Endothelial cell of umbilical vein (primary cell): ENCODE data around the gene ASPSCR1. TPM values are rescaled to one million over a fixed set of nuclear protein-coding genes. Genes with fewer than 3 reads are reported as not detected.

ENCODE experiments used
- BruUV-seq: library from RNA; stranded (reverse); fragments of 400-500 nt; replicated peaks from 2 replicates; lab custom pipeline; 2021; lab: Mats Ljungman, UMichigan
- CTCF ChIA-PET: fragments of 300-600, 350-600 bp; sonication (Branson Sonifier 250); formaldehyde crosslinking; loops from one replicate; lab custom pipeline; 2021; ENCODE audit warnings: antibody characterized with exemption, inconsistent platforms; lab: Charles Lee
- POLR2A ChIA-PET: fragments of 300-600, 350-600 bp; sonication (Branson Sonifier 250); formaldehyde crosslinking; loops from one replicate; lab custom pipeline; 2021; ENCODE audit warnings: antibody characterized with exemption, inconsistent platforms; lab: Charles Lee
- DNase-seq: peaks from one replicate; pipeline ENCODE4 v3.0.0-alpha.2; 2011; ENCODE audit warnings: low read depth, low spot score
- FAIRE-seq: peaks from 2 replicates; lab custom pipeline; 2011; peaks lifted over from hg19 to GRCh38; lab: Jason Lieb, UNC
- H2AFZ ChIP-seq: 2 replicates; pipeline ENCODE4 v1.6.0; 2012; ENCODE audit warnings: low read depth, low read length, control low read depth, inconsistent platforms
- H3K27ac ChIP-seq: 2 replicates; pipeline ENCODE4 v1.5.1; 2011; ENCODE audit warnings: low read depth, mild to moderate bottlenecking, control low read depth, low read length, moderate library complexity; ENCODE audit not compliant: insufficient read depth
- H3K27me3 ChIP-seq, 2 experiments: 2 replicates each; pipeline versions ENCODE4 v1.6.0 to v1.6.1; 2011; ENCODE audit warnings: low read length in 2 of 2, mixed read lengths in 1 of 2; ENCODE audit not compliant: control insufficient read depth in 2 of 2, insufficient read depth in 2 of 2
- H3K36me3 ChIP-seq, 2 experiments: 2 replicates in 1 of 2; 3 replicates in 1 of 2; pipeline ENCODE4 v1.5.1; 2011; ENCODE audit warnings: low read length in 2 of 2, mild to moderate bottlenecking in 1 of 2, moderate library complexity in 1 of 2; ENCODE audit not compliant: control insufficient read depth in 2 of 2, insufficient read depth in 2 of 2; ENCODE audit errors: extremely low read depth in 1 of 2
- H3K4me1 ChIP-seq: 3 replicates; pipeline ENCODE4 v1.5.1; 2011; ENCODE audit warnings: mild to moderate bottlenecking, low read length; ENCODE audit not compliant: control insufficient read depth, insufficient read depth; ENCODE audit errors: extremely low read depth
- H3K4me2 ChIP-seq: 2 replicates; pipeline ENCODE4 v1.6.1; 2011; ENCODE audit warnings: low read length, control low read depth, mixed read lengths; ENCODE audit not compliant: insufficient read depth
- H3K4me3 ChIP-seq, 3 experiments: fragments of 200-600 bp in 1 of 3; sonication (generic), shearing (Covaris generic) in 1 of 3; replicated peaks in 1 of 3; 2 replicates each; pipeline ENCODE4 v1.5.1; 2011 to 2016; ENCODE audit warnings: control low read depth in 3 of 3, low read length in 3 of 3, mild to moderate bottlenecking in 2 of 3, inconsistent platforms in 1 of 3, low read depth in 1 of 3, moderate library complexity in 1 of 3; ENCODE audit not compliant: insufficient read depth in 1 of 3
- H3K79me2 ChIP-seq: 2 replicates; pipeline ENCODE4 v1.6.0; 2012; ENCODE audit warnings: low read length, inconsistent platforms; ENCODE audit not compliant: control insufficient read depth, insufficient read depth
- H3K9ac ChIP-seq: replicated peaks from 2 replicates; pipeline ENCODE3; 2011; ENCODE audit warnings: low read length, control low read depth; ENCODE audit not compliant: insufficient read depth; ENCODE audit errors: extremely low read depth
- H3K9me1 ChIP-seq: replicated peaks from 3 replicates; pipeline ENCODE4 v1.6.0; 2011; ENCODE audit warnings: mild to moderate bottlenecking, low read length; ENCODE audit not compliant: control insufficient read depth, insufficient read depth; ENCODE audit errors: extremely low read depth
- H3K9me3 ChIP-seq: replicated peaks from 2 replicates; pipeline ENCODE4 v1.5.1; 2012; ENCODE audit warnings: low read length, inconsistent platforms; ENCODE audit not compliant: control insufficient read depth, insufficient read depth
- H4K20me1 ChIP-seq: replicated peaks from 2 replicates; pipeline ENCODE3; 2011; ENCODE audit warnings: mild to moderate bottlenecking, low read length; ENCODE audit not compliant: control insufficient read depth, insufficient read depth; ENCODE audit errors: extremely low read depth
- EZH2 ChIP-seq: IDR thresholded peaks from 2 replicates; pipeline ENCODE4 v1.6.1; 2012; ENCODE audit warnings: borderline replicate concordance, low read depth, mild to moderate bottlenecking, moderate library complexity, low read length, inconsistent platforms; ENCODE audit not compliant: severe bottlenecking
- FOS ChIP-seq: IDR thresholded peaks from 2 replicates; pipeline ENCODE4 v1.6.1; 2011; ENCODE audit warnings: mild to moderate bottlenecking, low read length, moderate library complexity, borderline replicate concordance; ENCODE audit not compliant: insufficient read depth
- GATA2 ChIP-seq: IDR thresholded peaks from 2 replicates; pipeline ENCODE4 v1.7.0; 2011; ENCODE audit warnings: low read depth, mild to moderate bottlenecking, moderate library complexity, mixed read lengths, low read length; ENCODE audit not compliant: insufficient read length, insufficient read depth
- MYC ChIP-seq: IDR thresholded peaks from one replicate; pipeline ENCODE4 v1.6.1; 2011; ENCODE audit warnings: mild to moderate bottlenecking, low read depth, low read length
- POLR2A ChIP-seq: IDR thresholded peaks from 2 replicates; pipeline ENCODE4 v1.6.1; 2012; ENCODE audit warnings: low read depth, mild to moderate bottlenecking, control low read depth, low read length
- POLR2AphosphoS5 ChIP-seq: IDR thresholded peaks from 2 replicates; pipeline ENCODE4 v1.6.1; 2012; ENCODE audit warnings: low read depth, mild to moderate bottlenecking, control low read depth, low read length, moderate library complexity; ENCODE audit not compliant: insufficient read depth
- dilution Hi-C: fragments of 300-500 bp; cut with MboI; formaldehyde crosslinking; loops from one replicate; pipeline ENCODE4 v1.15.0; 2019; ENCODE audit warnings: low sequenced_read_pairs; ENCODE audit not compliant: extremely low pct_ligation_motif_present
- intact Hi-C: fragments of 100-400 bp; cut with micrococcal nuclease; formaldehyde crosslinking; loops from one replicate; pipeline ENCODE4 v1.10.0; 2022
- polyA plus RNA-seq, 4 experiments: library from polyadenylated mRNA; depleted of rRNA in 3 of 4; stranded (reverse) in 3 of 4; unstranded in 1 of 4; fragments of >200 nt; gene quantifications; 2 replicates each; pipeline versions ENCODE4 v1.2.1 to v1.2.3, GENCODE V29; 2011 to 2012; ENCODE audit warnings: missing spikeins in 1 of 4
- total RNA-seq: library from RNA; stranded (reverse); gene quantifications from 2 replicates; pipeline ENCODE4 v1.2.3, GENCODE V29; 2021
- TF ChIP-seq, protein P1 (sequence below), 2 donors: IDR thresholded peaks; 1 replicate in 1 of 2; 2 replicates in 1 of 2; pipeline ENCODE4 v1.5.1; 2011; ENCODE audit warnings: low read length in 2 of 2, mild to moderate bottlenecking in 2 of 2, moderate library complexity in 2 of 2, control low read depth in 1 of 2, inconsistent platforms in 1 of 2, low read depth in 1 of 2; ENCODE audit not compliant: insufficient read depth in 1 of 2; ENCODE audit errors: extremely low read depth in 1 of 2
- TF ChIP-seq, protein P2 (sequence below): IDR thresholded peaks from 2 replicates; pipeline ENCODE4 v1.6.1; 2011; ENCODE audit not compliant: insufficient read depth, insufficient read length

The ASPSCR1 gene
- total and polyA plus RNA-seq, 2 donors (not counting 3 experiments of a cell fraction or from before 2014, with no cell fraction given): 24.8 to 36.5 TPM

DNA sequence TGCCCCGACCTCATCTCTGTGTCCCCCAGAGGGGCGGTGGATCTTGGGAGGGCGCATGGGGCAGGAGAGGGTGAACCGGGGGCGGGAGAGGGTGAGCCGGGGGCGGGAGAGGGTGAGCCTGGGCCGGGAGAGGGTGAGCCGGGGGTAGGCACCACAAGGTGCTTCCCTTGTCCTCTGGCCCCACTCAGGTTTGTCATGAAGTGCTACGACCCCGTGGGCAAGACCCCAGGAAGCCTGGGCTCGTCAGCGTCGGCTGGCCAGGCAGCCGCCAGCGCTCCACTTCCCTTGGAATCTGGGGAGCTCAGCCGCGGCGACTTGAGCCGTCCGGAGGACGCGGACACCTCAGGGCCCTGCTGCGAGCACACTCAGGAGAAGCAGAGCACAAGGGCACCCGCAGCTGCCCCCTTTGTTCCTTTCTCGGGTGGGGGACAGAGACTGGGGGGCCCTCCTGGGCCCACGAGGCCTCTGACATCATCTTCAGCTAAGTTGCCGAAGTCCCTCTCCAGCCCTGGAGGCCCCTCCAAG lies 18.9 kb downstream of the ASPSCR1 start:
- no peak overlapping the region for H3K27ac ChIP-seq
- no peaks in the 10 kb centered on the region for H4K20me1 ChIP-seq
- no TSS peak for BruUV-seq
- no peak overlapping the region for H3K4me3 ChIP-seq
- no peaks in the 10 kb centered on the region for H3K79me2 ChIP-seq
- H3K9me1 ChIP-seq: no peaks in the 10 kb centered on the region
- ChIA-PET POLR2A (no interaction called here), CTCF (interaction anchor here (1.2 to 2.0 kb wide), 3 partner anchors 24 to 37 kb away, joined by 3 to 12 read pairs (median 8); no protein-coding TSS in a partner anchor)
- H3K27me3 ChIP-seq: no peaks in the 10 kb centered on the region
- no peak overlapping the region for H3K4me2 ChIP-seq
- no peak overlapping the region for H3K9ac ChIP-seq
- H3K4me1 ChIP-seq: peaks cover 2% of the 10 kb centered on the region
- intact Hi-C loops: no loop called here
- dilution Hi-C loops: no loop called here
- FAIRE-seq: no peak
- no peaks in the 10 kb centered on the region for H3K9me3 ChIP-seq
- H2AFZ ChIP-seq: no peak overlapping the region
- no peak for DNase-seq
- no peaks in the 10 kb centered on the region for H3K36me3 ChIP-seq
- TF ChIP-seq POLR2AphosphoS5 (no peak), POLR2A (no peak), GATA2 (no peak)
- TF ChIP-seq, protein P1, sequence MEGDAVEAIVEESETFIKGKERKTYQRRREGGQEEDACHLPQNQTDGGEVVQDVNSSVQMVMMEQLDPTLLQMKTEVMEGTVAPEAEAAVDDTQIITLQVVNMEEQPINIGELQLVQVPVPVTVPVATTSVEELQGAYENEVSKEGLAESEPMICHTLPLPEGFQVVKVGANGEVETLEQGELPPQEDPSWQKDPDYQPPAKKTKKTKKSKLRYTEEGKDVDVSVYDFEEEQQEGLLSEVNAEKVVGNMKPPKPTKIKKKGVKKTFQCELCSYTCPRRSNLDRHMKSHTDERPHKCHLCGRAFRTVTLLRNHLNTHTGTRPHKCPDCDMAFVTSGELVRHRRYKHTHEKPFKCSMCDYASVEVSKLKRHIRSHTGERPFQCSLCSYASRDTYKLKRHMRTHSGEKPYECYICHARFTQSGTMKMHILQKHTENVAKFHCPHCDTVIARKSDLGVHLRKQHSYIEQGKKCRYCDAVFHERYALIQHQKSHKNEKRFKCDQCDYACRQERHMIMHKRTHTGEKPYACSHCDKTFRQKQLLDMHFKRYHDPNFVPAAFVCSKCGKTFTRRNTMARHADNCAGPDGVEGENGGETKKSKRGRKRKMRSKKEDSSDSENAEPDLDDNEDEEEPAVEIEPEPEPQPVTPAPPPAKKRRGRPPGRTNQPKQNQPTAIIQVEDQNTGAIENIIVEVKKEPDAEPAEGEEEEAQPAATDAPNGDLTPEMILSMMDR (IDR thresholded peaks at IDR 0.05; ENCODE audit: extremely low read depth in 1 of 2, insufficient read depth in 1 of 2, low read depth in 1 of 2, low read length in 2 of 2): no peak

DNA sequence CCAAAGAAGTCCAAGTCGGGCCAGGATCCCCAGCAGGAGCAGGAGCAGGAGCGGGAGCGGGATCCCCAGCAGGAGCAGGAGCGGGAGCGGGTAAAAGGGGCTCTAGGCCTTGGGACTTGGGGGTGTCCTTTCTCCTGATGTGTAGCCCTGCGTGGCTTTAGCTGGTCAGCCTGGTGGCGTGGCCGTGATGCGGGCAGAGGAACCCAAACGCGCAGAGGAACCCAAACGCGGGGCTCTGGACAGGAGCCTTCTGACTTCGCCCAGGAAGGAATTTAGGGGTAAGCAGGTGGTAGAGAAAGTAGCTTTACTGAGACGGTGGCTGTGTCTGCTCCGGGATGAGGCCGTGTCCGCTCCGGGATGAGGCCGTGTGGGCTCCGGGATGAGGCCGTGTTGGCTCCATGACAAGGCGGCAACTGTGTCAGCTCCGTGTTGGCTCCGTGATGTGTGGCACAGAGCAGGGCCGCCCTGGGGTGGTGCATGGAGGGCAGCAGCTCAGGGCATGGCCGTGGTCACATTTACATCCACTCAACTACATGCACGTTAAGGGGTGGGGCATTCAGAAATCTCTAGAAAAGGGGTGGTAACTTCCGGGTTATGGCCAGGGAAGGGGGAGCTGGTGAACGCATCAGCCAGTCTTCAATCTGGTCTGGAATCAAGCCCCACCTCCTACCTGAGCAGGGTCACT lies 19.5 kb downstream of the ASPSCR1 start:
- no TSS peak for BruUV-seq
- ChIA-PET CTCF (interaction anchor here (1.2 to 2.0 kb wide), 3 partner anchors 23 to 37 kb away, joined by 3 to 12 read pairs (median 8); no protein-coding TSS in a partner anchor), POLR2A (no interaction called here)
- Histone ChIP-seq H3K4me1 (peaks cover 2% of the 10 kb centered on the region), H3K36me3 (no peaks in the 10 kb centered on the region), H2AFZ (no peak overlapping the region), H3K9me1 (no peaks in the 10 kb centered on the region), H3K79me2 (no peaks in the 10 kb centered on the region), H3K9ac (no peak overlapping the region), H3K4me2 (no peak overlapping the region), H3K27ac (no peak overlapping the region), H4K20me1 (no peaks in the 10 kb centered on the region), H3K27me3 (no peaks in the 10 kb centered on the region), H3K9me3 (no peaks in the 10 kb centered on the region), H3K4me3 (no peak overlapping the region)
- TF ChIP-seq FOS (no peak), EZH2 (no peak), MYC (no peak), POLR2A (no peak), GATA2 (no peak)
- TF ChIP-seq, protein P2, sequence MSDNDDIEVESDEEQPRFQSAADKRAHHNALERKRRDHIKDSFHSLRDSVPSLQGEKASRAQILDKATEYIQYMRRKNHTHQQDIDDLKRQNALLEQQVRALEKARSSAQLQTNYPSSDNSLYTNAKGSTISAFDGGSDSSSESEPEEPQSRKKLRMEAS: no peak
- dilution Hi-C loops: no loop called here
- no peak for DNase-seq
- no peak for FAIRE-seq
- intact Hi-C loops: no loop called here
